ENCODE data around the gene CEP85. TPM values are rescaled to one million over a fixed set of nuclear protein-coding genes. Genes with fewer than 3 reads are reported as not detected.

The CEP85 gene
- total RNA-seq, 1 experiment from 2014 or later: 42.5 TPM

GRCh38 chr1:26276432-26276838 lies 42.4 kb downstream of the CEP85 start:
- intact Hi-C loops (cut with micrococcal nuclease; ENCODE audit: unreplicated experiment): loop anchor here (2.0 to 5.0 kb wide), 4 partner anchors 39 to 239 kb away; partner anchors contain the start of gene PDIK1L
- no peaks in the 10 kb centered on the region for H3K9me2 ChIP-seq (ENCODE audit: insufficient read depth)
- peak overlapping the region; percentile 28 for H3K4me2 ChIP-seq
- TF ChIP-seq EZH2 (IDR thresholded peaks at IDR 0.05; ENCODE audit: low read depth) (no peak), CTCF (conservative IDR thresholded peaks at IDR 0.05) (no peak)
- no peak overlapping the region for H2AFZ ChIP-seq
- H3K27me3 ChIP-seq (ENCODE audit: insufficient read depth, low read depth): no peaks in the 10 kb centered on the region
- peaks cover 57% of the 10 kb centered on the region for H3F3A ChIP-seq (ENCODE audit: insufficient read depth, low read depth)
- CTCF ChIA-PET: interaction anchor here (1.3 to 1.4 kb wide), 2 partner anchors 45 to 101 kb away, joined by 3 to 6 read pairs; no protein-coding TSS in a partner anchor
- H3K36me3 ChIP-seq (ENCODE audit: low read depth): peaks cover 14% of the 10 kb centered on the region; the same call in 1 of the 2 replicates
- no TSS peak for BruUV-seq (replicated peaks)
- 0 out of 2 replicates have a peak, but pooled peaks cover 3% of the 10 kb centered on the region for H4K20me1 ChIP-seq (ENCODE audit: insufficient read depth)
- peak overlapping the region; percentile 79 for H3K27ac ChIP-seq
- H3K4me1 ChIP-seq (replicated peaks; ENCODE audit: insufficient read depth): peaks cover 61% of the 10 kb centered on the region
- H3K9me3 ChIP-seq (ENCODE audit: insufficient read depth, low read depth): no peaks in the 10 kb centered on the region
- DNase-seq: no peak
- POLR2A ChIA-PET (ENCODE audit: unreplicated experiment): no interaction called here
- peaks cover 9% of the 10 kb centered on the region; the same call in 1 of the 2 replicates for H3K79me2 ChIP-seq (ENCODE audit: low read depth)
- no peak overlapping the region for H3K4me3 ChIP-seq

DNA sequence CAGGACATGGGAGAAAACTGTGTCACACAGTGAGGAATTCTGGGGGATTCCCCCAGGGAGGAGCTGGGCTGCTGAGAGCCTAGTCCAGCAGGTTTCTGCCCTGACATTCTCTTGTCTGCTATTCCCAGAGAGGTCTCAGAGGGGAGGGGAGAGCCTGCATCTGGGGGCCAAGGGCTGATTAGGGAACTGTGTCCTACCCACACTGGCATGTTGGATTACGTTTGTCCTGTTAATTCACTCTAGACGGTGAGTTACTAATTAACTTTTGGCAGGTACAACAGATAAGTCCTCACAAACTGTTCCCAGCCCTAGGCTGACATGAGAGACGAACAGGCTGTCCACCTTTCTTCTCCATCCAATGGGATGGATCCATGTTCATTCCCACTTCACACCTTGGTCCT lies 43.3 kb downstream of the CEP85 start:
- CTCF ChIA-PET: no interaction called here
- Histone ChIP-seq H2AFZ (no peak overlapping the region), H3K79me2 (ENCODE audit: low read depth) (peaks cover 9% of the 10 kb centered on the region; the same call in 1 of the 2 replicates), H4K20me1 (ENCODE audit: insufficient read depth) (0 out of 2 replicates have a peak, but pooled peaks cover 3% of the 10 kb centered on the region), H3K4me3 (no peak overlapping the region), H3K36me3 (ENCODE audit: low read depth) (peaks cover 14% of the 10 kb centered on the region; the same call in 1 of the 2 replicates), H3K9me2 (ENCODE audit: insufficient read depth) (no peaks in the 10 kb centered on the region), H3F3A (ENCODE audit: insufficient read depth, low read depth) (peaks cover 57% of the 10 kb centered on the region), H3K27me3 (ENCODE audit: insufficient read depth, low read depth) (no peaks in the 10 kb centered on the region), H3K27ac (0 out of 2 replicates have a peak overlapping the region, but pooled peaks have one; percentile 79), H3K4me1 (replicated peaks; ENCODE audit: insufficient read depth) (peaks cover 61% of the 10 kb centered on the region), H3K9me3 (ENCODE audit: insufficient read depth, low read depth) (no peaks in the 10 kb centered on the region), H3K4me2 (no peak overlapping the region)
- POLR2A ChIA-PET (ENCODE audit: unreplicated experiment): no interaction called here
- intact Hi-C loops (cut with micrococcal nuclease; ENCODE audit: unreplicated experiment): loop anchor here (2.0 to 5.0 kb wide), 4 partner anchors 40 to 240 kb away; partner anchors contain the start of gene PDIK1L
- no peak for DNase-seq
- no TSS peak for BruUV-seq (replicated peaks)
- TF ChIP-seq EZH2 (IDR thresholded peaks at IDR 0.05; ENCODE audit: low read depth) (no peak), CTCF (conservative IDR thresholded peaks at IDR 0.05) (no peak)

GRCh38 chr1:26277719-26278118 lies 43.7 kb downstream of the CEP85 start:
- Histone ChIP-seq H3K9me2 (ENCODE audit: insufficient read depth) (no peaks in the 10 kb centered on the region), H3K27me3 (ENCODE audit: insufficient read depth, low read depth) (no peaks in the 10 kb centered on the region), H2AFZ (no peak overlapping the region), H3K4me3 (no peak overlapping the region), H3K79me2 (ENCODE audit: low read depth) (peaks cover 9% of the 10 kb centered on the region; the same call in 1 of the 2 replicates), H3K4me2 (no peak overlapping the region), H3F3A (ENCODE audit: insufficient read depth, low read depth) (peaks cover 57% of the 10 kb centered on the region), H3K4me1 (replicated peaks; ENCODE audit: insufficient read depth) (peaks cover 61% of the 10 kb centered on the region), H3K9me3 (ENCODE audit: insufficient read depth, low read depth) (no peaks in the 10 kb centered on the region), H3K36me3 (ENCODE audit: low read depth) (peaks cover 14% of the 10 kb centered on the region; the same call in 1 of the 2 replicates), H4K20me1 (ENCODE audit: insufficient read depth) (0 out of 2 replicates have a peak, but pooled peaks cover 3% of the 10 kb centered on the region), H3K27ac (peak overlapping the region; percentile 63)
- TF ChIP-seq CTCF (conservative IDR thresholded peaks at IDR 0.05): no peak
- TF ChIP-seq EZH2 (IDR thresholded peaks at IDR 0.05; ENCODE audit: low read depth): no peak
- no TSS peak for BruUV-seq (replicated peaks)
- DNase-seq: no peak
- POLR2A ChIA-PET (ENCODE audit: unreplicated experiment): no interaction called here
- intact Hi-C loops (cut with micrococcal nuclease; ENCODE audit: unreplicated experiment): loop anchor here (2.0 to 5.0 kb wide), 5 partner anchors 25 to 240 kb away; partner anchors contain the start of gene PDIK1L
- CTCF ChIA-PET: no interaction called here
